Stimulated activated naive CD8-positive, alpha-beta T cell treated with anti-CD3 and anti-CD28 coated beads, Interleukin-15, Interleukin-2, amounts not matched to agents 100 ng/mL and 50 ng/mL, for 24 hours (primary cell): ENCODE measurements around the gene CASP9.

Experiments
- H3K27ac Mint-ChIP-seq: one replicate; pipeline ENCODE4 v1.8.0; 2021; ENCODE audit warnings: mild to moderate bottlenecking, mixed read lengths
- H3K27me3 Mint-ChIP-seq: one replicate; pipeline ENCODE4 v1.8.0; 2021; ENCODE audit warnings: mixed read lengths
- H3K36me3 Mint-ChIP-seq: one replicate; pipeline ENCODE4 v1.8.0; 2021; ENCODE audit warnings: low read depth, mixed read lengths
- H3K4me1 Mint-ChIP-seq: one replicate; pipeline ENCODE4 v1.8.0; 2021; ENCODE audit warnings: low read depth, mixed read lengths
- H3K4me3 Mint-ChIP-seq: one replicate; pipeline ENCODE4 v1.8.0; 2021; ENCODE audit warnings: mild to moderate bottlenecking, mixed read lengths
- H3K9me3 Mint-ChIP-seq: one replicate; pipeline ENCODE4 v1.8.0; 2021; ENCODE audit warnings: mixed read lengths

The CASP9 gene

GRCh38 chr1:15456313-15456954, 67.6 kb downstream of the CASP9 start, which contains the start of gene CELA2A:
Gene CELA2A, plus strand, starts transcription at chr1:15456732. Its CDS starts 22 bp downstream, at chr1:15456754.
- Mint-ChIP-seq H3K27me3 (no peaks in the 10 kb centered on the region), H3K27ac (no peak within 1 kb of the TSS), H3K4me3 (no peak within 1 kb of the TSS), H3K9me3 (no peaks in the 10 kb centered on the region), H3K4me1 (no peaks in the 10 kb centered on the region), H3K36me3 (no peaks in the 10 kb centered on the region)

GRCh38 chr1:15455522-15455921, 68.5 kb downstream of the CASP9 start:
- H3K4me3 Mint-ChIP-seq, result no peak overlapping the region
- no peaks in the 10 kb centered on the region for H3K27me3 Mint-ChIP-seq
- no peak overlapping the region for H3K27ac Mint-ChIP-seq
- H3K9me3 Mint-ChIP-seq, result no peaks in the 10 kb centered on the region
- no peaks in the 10 kb centered on the region for H3K36me3 Mint-ChIP-seq
- no peaks in the 10 kb centered on the region for H3K4me1 Mint-ChIP-seq

GRCh38 chr1:15454256-15454655, 69.8 kb downstream of the CASP9 start:
- H3K4me1 Mint-ChIP-seq, result no peaks in the 10 kb centered on the region
- H3K36me3 Mint-ChIP-seq, result no peaks in the 10 kb centered on the region

GRCh38 chr1:15453734-15454133, 70.3 kb downstream of the CASP9 start:
- H3K27me3 Mint-ChIP-seq, result no peaks in the 10 kb centered on the region
- no peaks in the 10 kb centered on the region for H3K4me1 Mint-ChIP-seq
- no peak overlapping the region for H3K4me3 Mint-ChIP-seq
- H3K36me3 Mint-ChIP-seq, result no peaks in the 10 kb centered on the region
- H3K27ac Mint-ChIP-seq, result no peak overlapping the region
- no peaks in the 10 kb centered on the region for H3K9me3 Mint-ChIP-seq

More at GRCh38 chr1:15454256-15454655, 69.8 kb downstream of the CASP9 start:
- no peak overlapping the region for H3K4me3 Mint-ChIP-seq
- no peak overlapping the region for H3K27ac Mint-ChIP-seq
- no peaks in the 10 kb centered on the region for H3K9me3 Mint-ChIP-seq
- H3K27me3 Mint-ChIP-seq, result no peaks in the 10 kb centered on the region

GRCh38 chr1:15452866-15453571, 71.0 kb downstream of the CASP9 start:
- no peaks in the 10 kb centered on the region for H3K9me3 Mint-ChIP-seq
- no peaks in the 10 kb centered on the region for H3K27me3 Mint-ChIP-seq
- no peaks in the 10 kb centered on the region for H3K4me1 Mint-ChIP-seq
- H3K4me3 Mint-ChIP-seq, result no peak overlapping the region
- H3K27ac Mint-ChIP-seq, result no peak overlapping the region
- H3K36me3 Mint-ChIP-seq, result no peaks in the 10 kb centered on the region

- no peaks in the 10 kb centered on the region for H3K9me3 Mint-ChIP-seq
- no peaks in the 10 kb centered on the region for H3K4me1 Mint-ChIP-seq
- H3K27me3 Mint-ChIP-seq, result no peaks in the 10 kb centered on the region
- no peak overlapping the region for H3K27ac Mint-ChIP-seq
- H3K36me3 Mint-ChIP-seq, result no peaks in the 10 kb centered on the region
- no peak overlapping the region for H3K4me3 Mint-ChIP-seq
Measured at GRCh38 chr1:15452216-15452615, 71.8 kb downstream of the CASP9 start.

GRCh38 chr1:15451014-15451722, 72.8 kb downstream of the CASP9 start:
- no peaks in the 10 kb centered on the region for H3K9me3 Mint-ChIP-seq
- no peak overlapping the region for H3K27ac Mint-ChIP-seq
- H3K36me3 Mint-ChIP-seq, result no peaks in the 10 kb centered on the region
- no peaks in the 10 kb centered on the region for H3K27me3 Mint-ChIP-seq
- H3K4me1 Mint-ChIP-seq, result no peaks in the 10 kb centered on the region
- H3K4me3 Mint-ChIP-seq, result no peak overlapping the region

- H3K27ac Mint-ChIP-seq, result no peak overlapping the region
- peaks cover 6% of the 10 kb centered on the region for H3K27me3 Mint-ChIP-seq
- H3K9me3 Mint-ChIP-seq, result no peaks in the 10 kb centered on the region
- no peak overlapping the region for H3K4me3 Mint-ChIP-seq
- no peaks in the 10 kb centered on the region for H3K36me3 Mint-ChIP-seq
- H3K4me1 Mint-ChIP-seq, result peaks cover 4% of the 10 kb centered on the region
Measured at GRCh38 chr1:15449567-15449966, 74.4 kb downstream of the CASP9 start.

GRCh38 chr1:15448877-15449462, 75.0 kb downstream of the CASP9 start:
- Mint-ChIP-seq H3K4me3 (no peak overlapping the region), H3K36me3 (no peaks in the 10 kb centered on the region), H3K9me3 (no peaks in the 10 kb centered on the region), H3K27me3 (peaks cover 6% of the 10 kb centered on the region), H3K4me1 (peaks cover 4% of the 10 kb centered on the region), H3K27ac (no peak overlapping the region)

GRCh38 chr1:15446212-15446611, 77.8 kb downstream of the CASP9 start:
- H3K4me1 Mint-ChIP-seq, result peaks cover 4% of the 10 kb centered on the region
- H3K27me3 Mint-ChIP-seq, result peaks cover 6% of the 10 kb centered on the region
- no peak overlapping the region for H3K4me3 Mint-ChIP-seq
- no peaks in the 10 kb centered on the region for H3K36me3 Mint-ChIP-seq
- H3K9me3 Mint-ChIP-seq, result no peaks in the 10 kb centered on the region
- no peak overlapping the region for H3K27ac Mint-ChIP-seq

- Mint-ChIP-seq H3K36me3 (no peaks in the 10 kb centered on the region), H3K9me3 (no peaks in the 10 kb centered on the region), H3K27ac (no peak overlapping the region), H3K27me3 (peaks cover 6% of the 10 kb centered on the region), H3K4me1 (peaks cover 4% of the 10 kb centered on the region), H3K4me3 (no peak overlapping the region)
Measured at GRCh38 chr1:15445390-15446122, 78.5 kb downstream of the CASP9 start.

- Mint-ChIP-seq H3K27ac (no peak overlapping the region), H3K4me3 (no peak overlapping the region), H3K36me3 (no peaks in the 10 kb centered on the region), H3K27me3 (peaks cover 6% of the 10 kb centered on the region), H3K9me3 (no peaks in the 10 kb centered on the region), H3K4me1 (peaks cover 4% of the 10 kb centered on the region)
Measured at GRCh38 chr1:15444468-15445389, 79.3 kb downstream of the CASP9 start.

- H3K27ac Mint-ChIP-seq, result no peak overlapping the region
- H3K4me3 Mint-ChIP-seq, result no peak overlapping the region
- no peaks in the 10 kb centered on the region for H3K9me3 Mint-ChIP-seq
- peaks cover 4% of the 10 kb centered on the region for H3K4me1 Mint-ChIP-seq
- no peaks in the 10 kb centered on the region for H3K36me3 Mint-ChIP-seq
- H3K27me3 Mint-ChIP-seq, result peaks cover 6% of the 10 kb centered on the region
Measured at GRCh38 chr1:15443281-15443680, 80.7 kb downstream of the CASP9 start.

- Mint-ChIP-seq H3K4me1 (peaks cover 4% of the 10 kb centered on the region), H3K27me3 (peaks cover 6% of the 10 kb centered on the region), H3K27ac (no peak overlapping the region), H3K4me3 (no peak overlapping the region), H3K9me3 (no peaks in the 10 kb centered on the region), H3K36me3 (no peaks in the 10 kb centered on the region)
Measured at GRCh38 chr1:15442759-15443158, 81.3 kb downstream of the CASP9 start.
